8988T (cell line): ENCODE results near the gene NDE1.

Experiments
- DNase-seq: peaks from one replicate; pipeline ENCODE4 v3.0.0; 2011

NDE1 gene

DNA sequence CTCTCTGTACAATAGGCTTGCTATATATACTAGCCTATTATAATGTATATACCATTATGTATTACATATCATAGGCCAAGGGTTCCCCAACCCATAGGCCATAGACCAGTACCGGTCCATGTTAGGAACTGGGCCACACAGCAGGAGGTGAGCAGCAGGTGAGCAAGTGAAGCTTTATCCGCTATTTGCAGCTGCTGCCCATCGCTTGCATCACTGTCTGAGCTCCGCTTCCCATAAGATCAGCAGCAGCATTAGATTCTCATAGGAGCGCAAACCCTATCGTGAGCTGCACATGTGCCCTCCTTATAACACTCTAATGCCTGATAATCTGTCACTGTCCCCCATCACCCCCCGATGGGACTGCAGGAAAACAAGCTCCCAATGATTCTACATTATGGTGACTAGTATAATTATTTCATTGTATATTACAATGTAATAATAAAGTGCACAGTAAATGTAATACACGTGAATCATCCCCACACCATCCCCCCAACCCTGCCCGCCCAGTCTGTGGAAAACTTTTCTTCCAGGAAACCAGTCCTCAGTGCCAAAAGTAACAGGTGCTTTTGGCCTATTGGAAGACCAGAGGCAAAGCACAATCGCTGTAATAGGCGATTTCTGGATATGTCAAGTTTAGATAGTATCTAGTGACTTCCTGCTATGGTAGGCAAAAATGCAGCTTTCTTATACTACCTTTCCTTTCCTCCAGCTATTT is 122.7 kb downstream of the NDE1 start:
- no peak for DNase-seq

DNA sequence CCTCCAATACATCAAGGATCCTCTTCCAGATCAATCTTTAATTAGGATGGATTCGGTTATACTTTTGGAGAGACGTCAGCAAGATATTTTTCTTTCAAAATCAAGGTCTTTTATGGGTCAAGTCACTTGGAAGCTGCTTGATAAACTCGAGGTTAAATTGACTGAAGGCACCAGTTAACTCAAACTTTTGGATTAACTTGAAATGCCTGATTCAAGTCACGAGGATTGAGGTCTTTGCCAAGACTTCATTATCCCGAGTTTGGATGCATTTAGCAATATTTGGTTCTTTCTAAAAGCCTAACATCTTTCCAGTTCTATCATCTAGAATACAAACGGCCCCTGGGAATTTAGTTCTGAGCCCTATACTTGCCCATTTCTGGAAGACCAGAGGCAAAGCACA is 123.9 kb downstream of the NDE1 start:
- DNase-seq, result no peak

DNA sequence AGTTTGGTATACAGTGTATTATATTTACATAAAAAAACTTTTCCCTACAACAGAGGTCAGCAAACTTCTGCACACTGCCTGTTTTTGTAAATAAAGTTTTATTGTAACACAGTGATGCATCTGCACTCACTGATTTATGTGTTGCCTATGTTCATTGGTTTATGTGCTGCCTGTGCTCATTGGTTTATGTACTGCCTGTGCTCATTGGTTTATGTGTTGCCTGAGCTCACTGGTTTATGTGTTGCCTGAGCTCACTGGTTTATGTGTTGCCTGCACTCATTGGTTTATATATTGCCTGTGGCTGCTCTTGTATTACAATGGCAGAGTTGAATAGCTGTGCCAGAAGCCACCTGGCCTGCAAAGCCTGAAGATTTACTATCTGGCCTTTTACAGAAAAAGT is 125.2 kb downstream of the NDE1 start:
- DNase-seq, result no peak

DNA sequence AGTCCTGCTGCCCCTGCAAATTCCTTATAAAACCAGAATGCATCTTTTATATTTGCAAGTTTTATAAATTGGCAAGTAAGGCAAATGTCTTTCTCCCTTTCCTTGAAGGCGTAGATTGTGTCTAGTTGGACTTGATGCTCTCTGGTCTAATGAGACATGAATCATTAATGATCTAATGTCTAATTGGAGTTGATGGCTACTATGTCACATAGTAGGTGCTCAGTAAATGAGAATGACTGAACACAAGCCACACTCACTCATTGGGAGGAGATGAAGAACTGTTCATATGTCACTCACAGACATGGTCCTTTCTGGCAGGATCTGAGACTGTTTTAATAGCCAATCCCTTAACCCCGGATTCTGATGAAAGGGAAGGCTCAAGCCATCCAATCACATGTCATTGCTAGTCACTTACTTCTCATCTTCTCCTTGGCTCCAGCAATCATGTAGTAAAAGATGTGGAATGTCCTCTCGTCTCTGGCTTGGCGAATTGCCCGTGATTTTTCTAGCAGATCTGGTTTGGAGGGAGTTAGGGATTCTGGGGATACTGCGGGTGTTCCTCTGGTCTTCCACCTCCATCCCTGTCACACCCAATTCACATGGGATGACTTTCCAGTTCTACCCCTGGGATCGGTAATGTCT is 125.7 kb downstream of the NDE1 start:
- DNase-seq, result no peak
